Measurements from ENCODE around the gene METTL25.
"Not testable (repeated sequence)": the region's sequence is repeated elsewhere in the genome, so short reads cannot be mapped to it uniquely, and the experiment has no call there.

METTL25 gene

DNA sequence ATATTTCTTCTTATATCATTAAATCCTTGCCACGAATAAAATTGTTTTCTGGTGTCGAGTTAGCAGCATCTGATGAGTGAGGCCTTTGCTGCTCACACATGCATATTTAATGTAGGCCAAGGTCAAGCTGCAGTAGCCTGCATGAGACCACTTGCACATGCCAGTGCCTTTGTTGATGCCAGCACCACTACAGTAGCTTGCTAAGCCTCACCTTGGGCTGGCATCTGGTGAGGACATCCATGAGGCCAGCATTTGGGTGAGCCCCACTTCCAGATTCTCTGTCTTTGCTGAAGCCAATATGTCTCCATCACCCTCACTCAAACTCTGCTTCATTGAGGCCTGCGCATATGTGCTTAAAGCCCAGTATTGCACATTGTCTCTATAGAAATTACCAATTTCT lies 8.2 kb upstream of the METTL25 start:
- Histone ChIP-seq H3K4me3 (ENCODE audit: low read length) (no peak overlapping the region), H3K79me2 (ENCODE audit: low read length) (peaks cover 2% of the 10 kb centered on the region; the same call in 1 of the 2 replicates), H3K4me1 (ENCODE audit: low read length) (no peaks in the 10 kb centered on the region), H3K4me2 (ENCODE audit: low read length) (no peak overlapping the region), H3K36me3 (replicated peaks; ENCODE audit: low read depth, low read length) (peaks cover 33% of the 10 kb centered on the region), H4K20me1 (ENCODE audit: insufficient read depth, low read length) (no peaks in the 10 kb centered on the region), H3K27me3 (ENCODE audit: low read depth, low read length) (no peaks in the 10 kb centered on the region), H3K9ac (ENCODE audit: low read length) (no peak overlapping the region), H3K27ac (ENCODE audit: low read length) (no peak overlapping the region), H2AFZ (ENCODE audit: low read depth, low read length) (no peak overlapping the region), H3K9me3 (ENCODE audit: insufficient read depth, low read length) (no peaks in the 10 kb centered on the region)
- TF ChIP-seq EZH2phosphoT487 (IDR thresholded peaks at IDR 0.05; ENCODE audit: low read depth): no peak
- TF ChIP-seq, protein P1, sequence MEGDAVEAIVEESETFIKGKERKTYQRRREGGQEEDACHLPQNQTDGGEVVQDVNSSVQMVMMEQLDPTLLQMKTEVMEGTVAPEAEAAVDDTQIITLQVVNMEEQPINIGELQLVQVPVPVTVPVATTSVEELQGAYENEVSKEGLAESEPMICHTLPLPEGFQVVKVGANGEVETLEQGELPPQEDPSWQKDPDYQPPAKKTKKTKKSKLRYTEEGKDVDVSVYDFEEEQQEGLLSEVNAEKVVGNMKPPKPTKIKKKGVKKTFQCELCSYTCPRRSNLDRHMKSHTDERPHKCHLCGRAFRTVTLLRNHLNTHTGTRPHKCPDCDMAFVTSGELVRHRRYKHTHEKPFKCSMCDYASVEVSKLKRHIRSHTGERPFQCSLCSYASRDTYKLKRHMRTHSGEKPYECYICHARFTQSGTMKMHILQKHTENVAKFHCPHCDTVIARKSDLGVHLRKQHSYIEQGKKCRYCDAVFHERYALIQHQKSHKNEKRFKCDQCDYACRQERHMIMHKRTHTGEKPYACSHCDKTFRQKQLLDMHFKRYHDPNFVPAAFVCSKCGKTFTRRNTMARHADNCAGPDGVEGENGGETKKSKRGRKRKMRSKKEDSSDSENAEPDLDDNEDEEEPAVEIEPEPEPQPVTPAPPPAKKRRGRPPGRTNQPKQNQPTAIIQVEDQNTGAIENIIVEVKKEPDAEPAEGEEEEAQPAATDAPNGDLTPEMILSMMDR (IDR thresholded peaks at IDR 0.05; ENCODE audit: low read depth, low read length): no peak

DNA sequence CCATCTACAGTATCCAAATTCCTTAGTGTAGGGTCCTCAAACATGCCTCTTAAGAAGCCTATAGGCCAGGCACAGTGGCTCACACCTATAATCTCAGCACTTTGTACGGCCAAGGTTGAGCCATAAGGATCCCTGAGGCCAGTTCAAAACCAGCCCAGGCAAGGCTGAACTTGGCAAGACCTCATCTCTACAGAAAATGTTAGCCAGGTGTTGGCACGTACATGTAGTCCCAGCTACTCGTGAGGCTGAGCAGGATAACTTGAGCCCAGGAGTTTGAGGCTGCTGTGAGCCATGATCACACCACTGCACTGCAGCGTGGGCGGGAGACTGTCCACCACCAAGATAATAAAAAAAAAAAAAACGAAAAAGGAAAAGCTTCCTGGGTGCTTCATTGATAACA lies 6.9 kb upstream of the METTL25 start:
- Histone ChIP-seq H3K4me3 (ENCODE audit: low read length) (no peak overlapping the region), H3K9me3 (ENCODE audit: insufficient read depth, low read length) (no peaks in the 10 kb centered on the region), H3K4me2 (ENCODE audit: low read length) (no peak overlapping the region), H3K36me3 (replicated peaks; ENCODE audit: low read depth, low read length) (peaks cover 43% of the 10 kb centered on the region), H4K20me1 (ENCODE audit: insufficient read depth, low read length) (no peaks in the 10 kb centered on the region), H3K9ac (ENCODE audit: low read length) (no peak overlapping the region), H2AFZ (ENCODE audit: low read depth, low read length) (no peak overlapping the region), H3K79me2 (ENCODE audit: low read length) (peaks cover 14% of the 10 kb centered on the region), H3K27ac (ENCODE audit: low read length) (no peak overlapping the region), H3K27me3 (ENCODE audit: low read depth, low read length) (no peaks in the 10 kb centered on the region), H3K4me1 (ENCODE audit: low read length) (0 out of 2 replicates have a peak, but pooled peaks cover 3% of the 10 kb centered on the region)
- TF ChIP-seq EZH2phosphoT487 (IDR thresholded peaks at IDR 0.05; ENCODE audit: low read depth): no peak

DNA sequence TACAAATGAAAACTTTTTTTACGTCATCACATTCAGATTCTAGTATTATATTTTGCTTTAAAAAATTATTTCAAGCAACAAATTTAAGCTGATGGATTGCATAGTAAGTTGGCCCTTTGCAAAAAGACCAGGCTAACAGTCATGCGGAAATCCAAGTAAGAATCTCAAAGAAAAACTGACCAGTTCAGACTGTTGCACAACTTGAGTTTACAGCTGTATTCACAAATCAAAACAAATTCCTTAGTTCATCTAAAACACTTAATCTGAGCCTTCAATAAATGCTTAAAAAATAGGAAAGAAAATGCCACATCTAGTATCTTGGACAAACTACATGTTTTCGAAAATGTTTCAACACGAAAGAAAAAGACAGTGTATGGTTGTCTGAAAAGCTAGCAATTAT lies 989 bp upstream of the METTL25 start:
- peaks cover 28% of the 10 kb centered on the region for H3K36me3 ChIP-seq (replicated peaks; ENCODE audit: low read depth, low read length)
- H3K4me1 ChIP-seq (ENCODE audit: low read length): peaks cover 21% of the 10 kb centered on the region
- H2AFZ ChIP-seq (ENCODE audit: low read depth, low read length): no peak overlapping the region
- peak overlapping the region; percentile 94 for H3K9ac ChIP-seq (ENCODE audit: low read length)
- peak overlapping the region; percentile 96 for H3K4me3 ChIP-seq (ENCODE audit: low read length)
- TF ChIP-seq, protein P1 (IDR thresholded peaks at IDR 0.05; ENCODE audit: low read depth, low read length): no peak
- no peak for TF ChIP-seq EZH2phosphoT487 (IDR thresholded peaks at IDR 0.05; ENCODE audit: low read depth)
- no peak overlapping the region for H3K27ac ChIP-seq (ENCODE audit: low read length)
- H3K9me3 ChIP-seq (ENCODE audit: insufficient read depth, low read length): no peaks in the 10 kb centered on the region
- H3K79me2 ChIP-seq (ENCODE audit: low read length): peaks cover 46% of the 10 kb centered on the region
- H4K20me1 ChIP-seq (ENCODE audit: insufficient read depth, low read length): no peaks in the 10 kb centered on the region
- peak overlapping the region; percentile 83 for H3K4me2 ChIP-seq (ENCODE audit: low read length)
- no peaks in the 10 kb centered on the region for H3K27me3 ChIP-seq (ENCODE audit: low read depth, low read length)

DNA sequence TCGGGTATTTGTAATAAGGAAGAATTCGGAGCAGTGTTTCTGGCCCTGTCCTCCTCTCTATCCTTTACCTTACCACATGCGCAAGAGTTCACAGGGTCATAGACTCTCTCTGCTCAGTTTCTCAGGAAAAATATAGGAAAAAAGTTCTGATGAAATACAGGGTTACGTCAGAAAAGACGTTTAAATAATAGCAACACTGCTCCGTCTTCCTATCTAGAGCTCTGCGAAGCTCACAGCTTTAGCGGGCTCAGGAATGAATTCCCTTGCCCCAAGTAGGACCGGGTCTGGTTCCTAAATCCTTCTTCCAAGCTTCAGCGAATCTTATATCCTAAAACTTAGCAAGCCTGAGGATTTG lies 507 bp upstream of the METTL25 start:
- Histone ChIP-seq H3K27me3 (ENCODE audit: low read depth, low read length) (no peaks in the 10 kb centered on the region), H3K4me3 (ENCODE audit: low read length) (peak overlapping the region; percentile 96), H2AFZ (ENCODE audit: low read depth, low read length) (peak overlapping the region; percentile 78), H3K9me3 (ENCODE audit: insufficient read depth, low read length) (no peaks in the 10 kb centered on the region), H3K27ac (ENCODE audit: low read length) (peak overlapping the region; percentile 85), H3K79me2 (ENCODE audit: low read length) (peaks cover 51% of the 10 kb centered on the region), H3K36me3 (replicated peaks; ENCODE audit: low read depth, low read length) (peaks cover 23% of the 10 kb centered on the region), H4K20me1 (ENCODE audit: insufficient read depth, low read length) (no peaks in the 10 kb centered on the region), H3K4me2 (ENCODE audit: low read length) (peak overlapping the region; percentile 83), H3K9ac (ENCODE audit: low read length) (peak overlapping the region; percentile 94), H3K4me1 (ENCODE audit: low read length) (peaks cover 25% of the 10 kb centered on the region)
- TF ChIP-seq, protein P1 (IDR thresholded peaks at IDR 0.05; ENCODE audit: low read depth, low read length): no peak
- no peak for TF ChIP-seq EZH2phosphoT487 (IDR thresholded peaks at IDR 0.05; ENCODE audit: low read depth)

DNA sequence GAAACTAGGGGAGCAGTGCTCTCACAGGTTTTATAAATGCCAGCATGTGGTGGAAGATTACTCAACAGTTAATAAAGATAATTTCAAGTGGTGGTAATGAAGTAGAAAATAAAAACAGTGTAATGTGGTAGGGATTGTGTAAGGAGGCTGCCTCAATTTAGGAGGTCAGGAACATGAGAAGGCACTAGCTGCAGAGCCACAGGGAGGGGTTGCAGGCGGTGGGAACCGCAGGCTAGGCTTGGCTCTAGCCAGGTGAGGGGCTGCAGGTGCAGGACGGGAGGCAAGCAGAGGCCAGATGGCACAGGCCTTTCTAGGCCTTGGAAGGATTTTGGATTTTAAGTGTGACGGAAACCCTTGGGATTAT lies 768 bp downstream of the METTL25 start:
- H3K4me3 ChIP-seq (ENCODE audit: low read length): peak overlapping the region; percentile 96
- H3K4me1 ChIP-seq (ENCODE audit: low read length): peaks cover 38% of the 10 kb centered on the region
- H3K9me3 ChIP-seq (ENCODE audit: insufficient read depth, low read length): no peaks in the 10 kb centered on the region
- peak overlapping the region; percentile 89 for H2AFZ ChIP-seq (ENCODE audit: low read depth, low read length)
- no peak for TF ChIP-seq EZH2phosphoT487 (IDR thresholded peaks at IDR 0.05; ENCODE audit: low read depth)
- TF ChIP-seq, protein P1 (IDR thresholded peaks at IDR 0.05; ENCODE audit: low read depth, low read length): no peak
- peaks cover 59% of the 10 kb centered on the region for H3K79me2 ChIP-seq (ENCODE audit: low read length)
- no peaks in the 10 kb centered on the region for H3K27me3 ChIP-seq (ENCODE audit: low read depth, low read length)
- peak overlapping the region; percentile 68 for H3K9ac ChIP-seq (ENCODE audit: low read length)
- peak overlapping the region; percentile 90 for H3K4me2 ChIP-seq (ENCODE audit: low read length)
- no peak overlapping the region for H3K27ac ChIP-seq (ENCODE audit: low read length)
- H4K20me1 ChIP-seq (ENCODE audit: insufficient read depth, low read length): no peaks in the 10 kb centered on the region
- H3K36me3 ChIP-seq (replicated peaks; ENCODE audit: low read depth, low read length): peaks cover 13% of the 10 kb centered on the region

DNA sequence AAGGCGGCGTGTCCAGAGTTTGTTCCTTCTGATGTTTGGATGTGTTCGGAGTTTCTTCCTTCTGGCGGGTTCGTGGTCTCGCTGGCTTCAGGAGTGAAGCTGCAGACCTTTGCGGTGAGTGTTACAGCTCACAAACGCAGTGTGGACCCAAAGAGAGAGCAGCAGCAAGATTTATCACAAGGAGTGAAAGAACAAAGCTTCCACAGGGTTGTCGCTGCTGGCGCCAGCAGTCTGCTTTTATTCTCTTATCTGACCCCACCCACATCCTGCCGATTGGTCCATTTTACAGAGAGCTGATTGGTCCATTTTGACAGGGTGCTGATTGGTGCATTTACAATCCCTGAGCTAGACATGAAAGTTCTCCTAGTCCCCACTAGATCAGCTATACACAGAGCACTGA lies 2.5 kb downstream of the METTL25 start:
- H3K9ac ChIP-seq (ENCODE audit: low read length); H3K9me3 ChIP-seq (ENCODE audit: insufficient read depth, low read length); H3K4me2 ChIP-seq (ENCODE audit: low read length); H3K4me3 ChIP-seq (ENCODE audit: low read length); H2AFZ ChIP-seq (ENCODE audit: low read depth, low read length); H3K27me3 ChIP-seq (ENCODE audit: low read depth, low read length); H4K20me1 ChIP-seq (ENCODE audit: insufficient read depth, low read length); H3K36me3 ChIP-seq (replicated peaks; ENCODE audit: low read depth, low read length); H3K27ac ChIP-seq (ENCODE audit: low read length): not testable (repeated sequence)
- Histone ChIP-seq H3K79me2 (ENCODE audit: low read length) (peaks cover 57% of the 10 kb centered on the region), H3K4me1 (ENCODE audit: low read length) (peaks cover 49% of the 10 kb centered on the region)

Measured in OCI-LY3 (cell line).